Thyroid gland (tissue), 4 donors: ENCODE results near the gene TMEM74B.

Experiments used
- CTCF ChIP-seq, 6 experiments: fragments of 200-600 bp in 3 of 6; fragments of 450-650 bp in 3 of 6; sonication (generic) in 3 of 6; IDR thresholded peaks; one replicate each; pipeline ENCODE4 v1.5.1; 2016 to 2019; ENCODE audit warnings: antibody characterized with exemption in 6 of 6, mild to moderate bottlenecking in 2 of 6, inconsistent platforms in 1 of 6, moderate library complexity in 1 of 6
- POLR2A ChIP-seq, 2 donors: fragments of 450-650 bp; IDR thresholded peaks; one replicate each; pipeline ENCODE4 v1.6.1; 2017; ENCODE audit warnings: antibody characterized with exemption in 2 of 2, mild to moderate bottlenecking in 2 of 2, moderate library complexity in 1 of 2

DNA sequence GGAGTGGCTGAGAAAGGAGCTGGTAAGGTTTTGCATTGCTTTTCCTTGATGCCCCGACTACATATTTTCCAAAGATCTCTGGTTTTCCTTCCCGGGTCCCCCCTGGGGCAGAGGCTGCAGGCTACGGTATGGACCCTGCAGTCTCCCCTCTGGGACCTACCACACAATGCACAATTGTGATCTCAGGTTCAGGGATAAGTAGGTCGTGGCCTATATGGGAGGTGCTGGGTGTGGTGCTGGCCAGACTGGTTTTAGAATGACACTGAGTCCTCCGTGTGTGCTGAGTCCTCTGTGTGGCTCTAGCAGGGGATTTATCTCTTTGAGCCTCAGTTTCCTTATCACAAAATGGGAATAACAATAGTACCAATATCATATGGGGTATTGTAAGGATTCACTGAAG is 18.8 kb upstream of the TMEM74B start:
- TF ChIP-seq CTCF (IDR thresholded peaks at IDR 0.05): no peak
- no peak for TF ChIP-seq POLR2A (IDR thresholded peaks at IDR 0.05)
